H1 (cell line): ENCODE data around the gene NEDD8. TPM values are rescaled to one million over a fixed set of nuclear protein-coding genes. Genes with fewer than 3 reads are reported as not detected.

Experiments used
- YY1 ChIP-seq: IDR thresholded peaks from 2 replicates; pipeline ENCODE4 v1.6.1; 2011; ENCODE audit warnings: low read depth, mild to moderate bottlenecking, low read length
- polyA plus RNA-seq, 7 experiments: library from polyadenylated mRNA; depleted of rRNA in 3 of 7; stranded (reverse) in 5 of 7; unstranded in 2 of 7; fragments of >200 nt in 5 of 7; fragments of 200-250 nt in 2 of 7; gene quantifications; 1 replicate in 5 of 7; 2 replicates in 1 of 7; 4 replicates in 1 of 7; pipeline versions ENCODE4 v1.2.1 to v1.2.3, GENCODE V29; 2011 to 2013; ENCODE audit warnings: missing spikeins in 2 of 7, mixed read lengths in 2 of 7
- total RNA-seq: library from RNA; stranded (reverse); fragmentation: NEBNext Ultra II Directional; extraction: Animal tissue kit (Norgen Biotek cat#: 25700); gene quantifications from 2 replicates; pipeline ENCODE4 v1.2.1, GENCODE V29; 2021

Gene NEDD8
- total and polyA plus RNA-seq, 2 of the 8 experiments (the other 6 are each of a cell fraction or from before 2014, with no cell fraction given) = 253 to 317 TPM

DNA sequence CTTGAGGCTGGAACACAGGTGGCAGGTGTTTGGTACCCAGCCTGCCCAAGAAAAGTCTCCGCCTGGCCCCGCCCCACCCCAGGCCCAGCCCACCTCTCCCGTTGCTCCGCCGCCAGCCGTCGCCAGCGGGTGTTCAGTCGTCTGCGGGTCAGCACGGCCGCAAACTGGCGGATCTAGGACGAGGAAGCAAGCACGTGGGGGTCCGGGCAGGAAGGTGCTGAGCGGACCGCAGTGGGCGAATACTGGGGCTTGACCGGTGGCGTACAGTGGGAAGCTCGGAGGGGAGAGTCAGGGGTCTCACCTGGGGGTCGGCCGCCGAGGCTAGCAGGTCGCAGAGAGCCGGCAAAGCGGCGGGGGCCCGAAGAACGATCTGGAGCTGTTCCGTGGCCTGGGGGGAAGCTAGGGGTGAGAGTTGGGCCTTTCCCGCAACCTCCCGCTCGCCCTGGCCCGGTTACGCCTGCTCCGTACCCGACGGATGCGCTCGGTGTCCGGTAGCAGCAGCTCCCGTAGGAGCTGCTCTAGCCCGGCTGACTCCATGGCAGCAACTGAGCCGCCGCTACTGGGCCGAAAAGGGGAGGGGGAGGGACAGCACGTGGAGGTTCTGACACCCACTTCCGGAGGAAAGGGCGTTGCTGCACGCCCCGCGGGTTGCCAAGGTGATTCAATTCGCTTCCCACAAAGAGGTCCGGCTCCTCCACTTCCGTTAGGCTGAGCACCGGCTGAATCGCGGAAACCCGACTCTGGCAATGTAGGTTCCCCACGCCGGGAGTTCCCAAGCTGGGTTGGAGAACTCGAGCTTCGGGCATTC, 43.7 kb downstream of the NEDD8 start, which contains the start of gene IPO4 (continued):
- peak; percentile 80; the same call in 1 of the 2 replicates for TF ChIP-seq YY1
